GM23338 (cell line): Measurements from ENCODE around the gene PYDC2. TPM values are rescaled to one million over a fixed set of nuclear protein-coding genes. Genes with fewer than 3 reads are reported as not detected.

Source experiments
- ATAC-seq: fragments of 200-7000 bp; cut with Tn5 transposase; 3 replicates; pipeline ENCODE4 v1.9.1; 2020
- DNase-seq: peaks from one replicate; pipeline ENCODE4 v3.0.0-alpha.2; 2015; ENCODE audit warnings: low spot score
- H2AFZ ChIP-seq: fragments of 200-600 bp; sonication (generic); 2 replicates; pipeline ENCODE4 v1.8.0; 2016; ENCODE audit warnings: antibody characterized with exemption, mild to moderate bottlenecking, moderate library complexity
- H3F3A ChIP-seq: fragments of 200-600 bp; sonication (generic); replicated peaks from 2 replicates; pipeline ENCODE4 v1.8.0; 2017; ENCODE audit warnings: antibody characterized with exemption, mixed run types, low read depth
- H3K27ac ChIP-seq: fragments of 200-600 bp; sonication (generic); 2 replicates; pipeline ENCODE4 v1.6.1; 2016; ENCODE audit warnings: low read depth
- H3K27me3 ChIP-seq: fragments of 200-600 bp; sonication (generic); 2 replicates; pipeline ENCODE4 v1.8.0; 2016; ENCODE audit warnings: mild to moderate bottlenecking, mixed run types, moderate library complexity; ENCODE audit not compliant: insufficient read depth
- H3K36me3 ChIP-seq: fragments of 200-600 bp; sonication (generic); 2 replicates; pipeline ENCODE4 v1.8.0; 2016; ENCODE audit warnings: mild to moderate bottlenecking; ENCODE audit not compliant: insufficient read depth
- H3K4me1 ChIP-seq: fragments of 200-600 bp; sonication (generic); 2 replicates; pipeline ENCODE4 v1.8.0; 2016; ENCODE audit warnings: mild to moderate bottlenecking, moderate library complexity; ENCODE audit not compliant: insufficient read depth
- H3K4me2 ChIP-seq: fragments of 200-600 bp; sonication (generic); 2 replicates; pipeline ENCODE4 v1.7.1; 2017; ENCODE audit warnings: mixed run types
- H3K4me3 ChIP-seq: fragments of 200-600 bp; sonication (generic); 2 replicates; pipeline ENCODE4 v1.6.1; 2016; ENCODE audit warnings: mixed run types
- H3K79me2 ChIP-seq: fragments of 200-600 bp; sonication (generic); replicated peaks from 2 replicates; pipeline ENCODE4 v1.8.0; 2017; ENCODE audit warnings: mild to moderate bottlenecking; ENCODE audit not compliant: insufficient read depth
- H3K9me2 ChIP-seq: fragments of 200-600 bp; sonication (generic); 2 replicates; pipeline ENCODE4 v1.8.0; 2017; ENCODE audit not compliant: insufficient read depth
- H4K20me1 ChIP-seq: fragments of 200-600 bp; sonication (generic); replicated peaks from 2 replicates; pipeline ENCODE4 v1.8.0; 2017; ENCODE audit warnings: mild to moderate bottlenecking; ENCODE audit not compliant: insufficient read depth
- H3K27ac Mint-ChIP-seq: 2 replicates; pipeline ENCODE4 v1.8.0; 2020; ENCODE audit warnings: inconsistent platforms, mild to moderate bottlenecking, moderate library complexity, mixed read lengths
- H3K27me3 Mint-ChIP-seq: 3 replicates; pipeline ENCODE4 v1.8.0; 2022; ENCODE audit warnings: low read depth, mild to moderate bottlenecking, moderate library complexity, mixed read lengths, inconsistent platforms; ENCODE audit not compliant: insufficient read depth, poor library complexity
- H3K36me3 Mint-ChIP-seq: 3 replicates; pipeline ENCODE4 v1.8.0; 2021; ENCODE audit warnings: low read depth, mild to moderate bottlenecking, inconsistent platforms, moderate library complexity, mixed read lengths
- H3K4me1 Mint-ChIP-seq: 3 replicates; pipeline ENCODE4 v1.8.0; 2020; ENCODE audit warnings: mild to moderate bottlenecking, inconsistent platforms, mixed read lengths
- H3K4me3 Mint-ChIP-seq: 3 replicates; pipeline ENCODE4 v1.8.0; 2021; ENCODE audit warnings: moderate library complexity, mild to moderate bottlenecking, inconsistent platforms, mixed read lengths
- H3K9me3 Mint-ChIP-seq: 3 replicates; pipeline ENCODE4 v1.8.0; 2020; ENCODE audit warnings: moderate library complexity, mild to moderate bottlenecking, inconsistent platforms, mixed read lengths
- CREB1 ChIP-seq: fragments of 250-450 bp; sonication (Bioruptor Pico); IDR thresholded peaks from 2 replicates; pipeline ENCODE4 v1.5.0; 2020; ENCODE audit warnings: low read depth, mild to moderate bottlenecking, moderate library complexity
- JUNB ChIP-seq: IDR thresholded peaks from one replicate; pipeline ENCODE4 v1.6.1; 2016; ENCODE audit warnings: antibody characterized with exemption; ENCODE audit not compliant: unreplicated experiment
- ZNF331 ChIP-seq: fragments of 250-450 bp; sonication (Bioruptor Pico); IDR thresholded peaks from 2 replicates; pipeline ENCODE4 v1.5.0; 2020; ENCODE audit warnings: low read depth, mild to moderate bottlenecking, moderate library complexity
- polyA plus RNA-seq: library from polyadenylated mRNA; unstranded; fragments of >200 nt; fragmentation: Nextera tagmentation; extraction: Ambion mirVana; gene quantifications from 2 replicates; pipeline ENCODE4 v1.2.1, GENCODE V29; 2016
- total RNA-seq: library from RNA; depleted of rRNA; stranded (reverse); fragments of >200 nt; shearing (Covaris generic); gene quantifications from 2 replicates; pipeline ENCODE4 v1.2.3, GENCODE V29; 2014
- TF ChIP-seq, protein P1 (sequence below), 2 experiments: fragments of 200-600 bp in 1 of 2; sonication (generic) in 1 of 2; conservative IDR thresholded peaks; 2 replicates each; pipeline versions ENCODE4 v1.5.1 to v1.6.1; 2016 to 2017; ENCODE audit warnings: antibody characterized with exemption in 2 of 2, low read depth in 2 of 2, mild to moderate bottlenecking in 2 of 2, moderate library complexity in 1 of 2
- TF ChIP-seq, protein P2 (sequence below): fragments of 250-450 bp; sonication (Bioruptor Pico); IDR thresholded peaks from 2 replicates; pipeline ENCODE4 v1.5.0; 2020; ENCODE audit warnings: mild to moderate bottlenecking, moderate library complexity

PYDC2 gene
- total and polyA plus RNA-seq, 2 experiments from 2014 or later = not detected

DNA sequence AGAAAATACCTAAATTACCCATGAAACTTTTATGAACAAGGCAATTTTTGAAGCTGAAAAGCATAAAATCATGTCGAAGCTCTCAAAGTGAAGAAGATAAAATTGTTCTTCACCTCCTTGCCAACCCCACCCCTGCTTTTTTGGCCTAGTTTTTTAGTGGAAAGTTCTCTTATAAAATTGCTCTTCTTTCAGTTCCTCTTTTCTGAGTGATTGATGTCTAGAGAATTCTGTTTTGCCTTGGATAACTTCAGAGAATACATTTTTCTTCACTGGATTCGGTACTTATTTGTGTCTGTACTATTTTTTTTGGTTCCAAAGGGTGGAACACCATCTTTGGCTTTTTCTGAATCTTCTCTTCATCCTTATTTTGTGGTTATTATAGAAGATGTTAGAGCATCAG, 25.0 kb upstream of the PYDC2 start:
- peaks cover 4% of the 10 kb centered on the region; the same call in 1 of the 3 replicates for H3K4me1 Mint-ChIP-seq
- Histone ChIP-seq H3F3A (no peaks in the 10 kb centered on the region), H3K79me2 (no peaks in the 10 kb centered on the region), H3K9me2 (no peaks in the 10 kb centered on the region), H3K27ac (no peak overlapping the region), H3K36me3 (no peaks in the 10 kb centered on the region), H3K27me3 (no peaks in the 10 kb centered on the region), H3K4me1 (no peaks in the 10 kb centered on the region), H3K4me2 (no peak overlapping the region), H2AFZ (no peak overlapping the region), H3K4me3 (no peak overlapping the region), H4K20me1 (no peaks in the 10 kb centered on the region)
- TF ChIP-seq, protein P1, sequence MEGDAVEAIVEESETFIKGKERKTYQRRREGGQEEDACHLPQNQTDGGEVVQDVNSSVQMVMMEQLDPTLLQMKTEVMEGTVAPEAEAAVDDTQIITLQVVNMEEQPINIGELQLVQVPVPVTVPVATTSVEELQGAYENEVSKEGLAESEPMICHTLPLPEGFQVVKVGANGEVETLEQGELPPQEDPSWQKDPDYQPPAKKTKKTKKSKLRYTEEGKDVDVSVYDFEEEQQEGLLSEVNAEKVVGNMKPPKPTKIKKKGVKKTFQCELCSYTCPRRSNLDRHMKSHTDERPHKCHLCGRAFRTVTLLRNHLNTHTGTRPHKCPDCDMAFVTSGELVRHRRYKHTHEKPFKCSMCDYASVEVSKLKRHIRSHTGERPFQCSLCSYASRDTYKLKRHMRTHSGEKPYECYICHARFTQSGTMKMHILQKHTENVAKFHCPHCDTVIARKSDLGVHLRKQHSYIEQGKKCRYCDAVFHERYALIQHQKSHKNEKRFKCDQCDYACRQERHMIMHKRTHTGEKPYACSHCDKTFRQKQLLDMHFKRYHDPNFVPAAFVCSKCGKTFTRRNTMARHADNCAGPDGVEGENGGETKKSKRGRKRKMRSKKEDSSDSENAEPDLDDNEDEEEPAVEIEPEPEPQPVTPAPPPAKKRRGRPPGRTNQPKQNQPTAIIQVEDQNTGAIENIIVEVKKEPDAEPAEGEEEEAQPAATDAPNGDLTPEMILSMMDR (conservative IDR thresholded peaks at IDR 0.05; ENCODE audit: low read depth in 2 of 2) = no peak
- TF ChIP-seq, protein P2, sequence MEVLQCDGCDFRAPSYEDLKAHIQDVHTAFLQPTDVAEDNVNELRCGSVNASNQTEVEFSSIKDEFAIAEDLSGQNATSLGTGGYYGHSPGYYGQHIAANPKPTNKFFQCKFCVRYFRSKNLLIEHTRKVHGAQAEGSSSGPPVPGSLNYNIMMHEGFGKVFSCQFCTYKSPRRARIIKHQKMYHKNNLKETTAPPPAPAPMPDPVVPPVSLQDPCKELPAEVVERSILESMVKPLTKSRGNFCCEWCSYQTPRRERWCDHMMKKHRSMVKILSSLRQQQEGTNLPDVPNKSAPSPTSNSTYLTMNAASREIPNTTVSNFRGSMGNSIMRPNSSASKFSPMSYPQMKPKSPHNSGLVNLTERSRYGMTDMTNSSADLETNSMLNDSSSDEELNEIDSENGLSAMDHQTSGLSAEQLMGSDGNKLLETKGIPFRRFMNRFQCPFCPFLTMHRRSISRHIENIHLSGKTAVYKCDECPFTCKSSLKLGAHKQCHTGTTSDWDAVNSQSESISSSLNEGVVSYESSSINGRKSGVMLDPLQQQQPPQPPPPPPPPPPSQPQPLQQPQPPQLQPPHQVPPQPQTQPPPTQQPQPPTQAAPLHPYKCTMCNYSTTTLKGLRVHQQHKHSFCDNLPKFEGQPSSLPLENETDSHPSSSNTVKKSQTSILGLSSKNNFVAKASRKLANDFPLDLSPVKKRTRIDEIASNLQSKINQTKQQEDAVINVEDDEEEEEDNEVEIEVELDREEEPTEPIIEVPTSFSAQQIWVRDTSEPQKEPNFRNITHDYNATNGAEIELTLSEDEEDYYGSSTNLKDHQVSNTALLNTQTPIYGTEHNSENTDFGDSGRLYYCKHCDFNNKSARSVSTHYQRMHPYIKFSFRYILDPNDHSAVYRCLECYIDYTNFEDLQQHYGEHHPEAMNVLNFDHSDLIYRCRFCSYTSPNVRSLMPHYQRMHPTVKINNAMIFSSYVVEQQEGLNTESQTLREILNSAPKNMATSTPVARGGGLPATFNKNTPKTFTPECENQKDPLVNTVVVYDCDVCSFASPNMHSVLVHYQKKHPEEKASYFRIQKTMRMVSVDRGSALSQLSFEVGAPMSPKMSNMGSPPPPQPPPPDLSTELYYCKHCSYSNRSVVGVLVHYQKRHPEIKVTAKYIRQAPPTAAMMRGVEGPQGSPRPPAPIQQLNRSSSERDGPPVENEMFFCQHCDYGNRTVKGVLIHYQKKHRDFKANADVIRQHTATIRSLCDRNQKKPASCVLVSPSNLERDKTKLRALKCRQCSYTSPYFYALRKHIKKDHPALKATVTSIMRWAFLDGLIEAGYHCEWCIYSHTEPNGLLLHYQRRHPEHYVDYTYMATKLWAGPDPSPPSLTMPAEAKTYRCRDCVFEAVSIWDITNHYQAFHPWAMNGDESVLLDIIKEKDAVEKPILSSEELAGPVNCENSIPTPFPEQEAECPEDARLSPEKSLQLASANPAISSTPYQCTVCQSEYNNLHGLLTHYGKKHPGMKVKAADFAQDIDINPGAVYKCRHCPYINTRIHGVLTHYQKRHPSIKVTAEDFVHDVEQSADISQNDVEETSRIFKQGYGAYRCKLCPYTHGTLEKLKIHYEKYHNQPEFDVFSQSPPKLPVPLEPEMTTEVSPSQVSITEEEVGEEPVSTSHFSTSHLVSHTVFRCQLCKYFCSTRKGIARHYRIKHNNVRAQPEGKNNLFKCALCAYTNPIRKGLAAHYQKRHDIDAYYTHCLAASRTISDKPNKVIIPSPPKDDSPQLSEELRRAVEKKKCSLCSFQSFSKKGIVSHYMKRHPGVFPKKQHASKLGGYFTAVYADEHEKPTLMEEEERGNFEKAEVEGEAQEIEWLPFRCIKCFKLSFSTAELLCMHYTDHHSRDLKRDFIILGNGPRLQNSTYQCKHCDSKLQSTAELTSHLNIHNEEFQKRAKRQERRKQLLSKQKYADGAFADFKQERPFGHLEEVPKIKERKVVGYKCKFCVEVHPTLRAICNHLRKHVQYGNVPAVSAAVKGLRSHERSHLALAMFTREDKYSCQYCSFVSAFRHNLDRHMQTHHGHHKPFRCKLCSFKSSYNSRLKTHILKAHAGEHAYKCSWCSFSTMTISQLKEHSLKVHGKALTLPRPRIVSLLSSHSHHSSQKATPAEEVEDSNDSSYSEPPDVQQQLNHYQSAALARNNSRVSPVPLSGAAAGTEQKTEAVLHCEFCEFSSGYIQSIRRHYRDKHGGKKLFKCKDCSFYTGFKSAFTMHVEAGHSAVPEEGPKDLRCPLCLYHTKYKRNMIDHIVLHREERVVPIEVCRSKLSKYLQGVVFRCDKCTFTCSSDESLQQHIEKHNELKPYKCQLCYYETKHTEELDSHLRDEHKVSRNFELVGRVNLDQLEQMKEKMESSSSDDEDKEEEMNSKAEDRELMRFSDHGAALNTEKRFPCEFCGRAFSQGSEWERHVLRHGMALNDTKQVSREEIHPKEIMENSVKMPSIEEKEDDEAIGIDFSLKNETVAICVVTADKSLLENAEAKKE (CRISPR knock-in tag) = no peak
- TF ChIP-seq JUNB = no peak
- no peak for TF ChIP-seq ZNF331
- no peak for TF ChIP-seq CREB1 (CRISPR knock-in tag)
- H3K9me3 Mint-ChIP-seq = no peaks in the 10 kb centered on the region; the same call in 2 of the 3 replicates
- no peak overlapping the region; the same call in 1 of the 2 replicates for H3K27ac Mint-ChIP-seq
- no peaks in the 10 kb centered on the region for H3K27me3 Mint-ChIP-seq
- DNase-seq (no peak), ATAC-seq (no peak)
- H3K4me3 Mint-ChIP-seq = no peak overlapping the region
- H3K36me3 Mint-ChIP-seq = no peaks in the 10 kb centered on the region
